SU-DHL-6 (cell line): Measurements from ENCODE around the gene PDK3.

Experiments used
- EZH2phosphoT487 ChIP-seq: fragments of 200-600 bp; sonication (generic), shearing (Covaris generic); conservative IDR thresholded peaks from 2 replicates; pipeline ENCODE4 v1.6.1; 2018; ENCODE audit warnings: mild to moderate bottlenecking, antibody characterized with exemption, low read length, moderate library complexity, mixed read lengths
- TF ChIP-seq, protein P1 (sequence below): fragments of 200-600 bp; sonication (generic); IDR thresholded peaks from one replicate; pipeline ENCODE4 v1.5.1; 2017; ENCODE audit warnings: antibody characterized with exemption, mild to moderate bottlenecking, low read length, moderate library complexity; ENCODE audit not compliant: insufficient read depth, poor library complexity, severe bottlenecking

DNA sequence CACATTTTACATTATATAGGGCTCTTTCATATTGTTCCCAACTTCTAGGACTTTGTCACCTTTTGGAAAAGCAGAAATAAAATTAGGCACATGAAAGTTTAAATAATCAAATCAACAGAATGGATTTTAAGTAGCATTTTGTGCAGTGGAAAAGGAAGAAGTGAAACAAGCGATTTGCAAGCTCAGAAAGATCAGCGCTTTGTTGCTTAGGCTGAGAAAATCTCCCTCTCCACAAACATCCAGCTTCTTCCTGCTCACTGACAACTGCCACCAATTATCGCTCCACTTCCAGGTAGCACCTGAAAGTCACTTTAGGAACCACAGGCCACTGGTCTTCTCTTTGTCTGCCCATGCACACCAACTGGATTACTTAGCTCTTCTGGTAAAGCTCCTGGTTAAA is 2.0 kb upstream of the PDK3 start:
- TF ChIP-seq, protein P1, sequence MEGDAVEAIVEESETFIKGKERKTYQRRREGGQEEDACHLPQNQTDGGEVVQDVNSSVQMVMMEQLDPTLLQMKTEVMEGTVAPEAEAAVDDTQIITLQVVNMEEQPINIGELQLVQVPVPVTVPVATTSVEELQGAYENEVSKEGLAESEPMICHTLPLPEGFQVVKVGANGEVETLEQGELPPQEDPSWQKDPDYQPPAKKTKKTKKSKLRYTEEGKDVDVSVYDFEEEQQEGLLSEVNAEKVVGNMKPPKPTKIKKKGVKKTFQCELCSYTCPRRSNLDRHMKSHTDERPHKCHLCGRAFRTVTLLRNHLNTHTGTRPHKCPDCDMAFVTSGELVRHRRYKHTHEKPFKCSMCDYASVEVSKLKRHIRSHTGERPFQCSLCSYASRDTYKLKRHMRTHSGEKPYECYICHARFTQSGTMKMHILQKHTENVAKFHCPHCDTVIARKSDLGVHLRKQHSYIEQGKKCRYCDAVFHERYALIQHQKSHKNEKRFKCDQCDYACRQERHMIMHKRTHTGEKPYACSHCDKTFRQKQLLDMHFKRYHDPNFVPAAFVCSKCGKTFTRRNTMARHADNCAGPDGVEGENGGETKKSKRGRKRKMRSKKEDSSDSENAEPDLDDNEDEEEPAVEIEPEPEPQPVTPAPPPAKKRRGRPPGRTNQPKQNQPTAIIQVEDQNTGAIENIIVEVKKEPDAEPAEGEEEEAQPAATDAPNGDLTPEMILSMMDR: no peak
- no peak for TF ChIP-seq EZH2phosphoT487
